Measurements from ENCODE around the gene TTLL9. TPM values are rescaled to one million over a fixed set of nuclear protein-coding genes. Genes with fewer than 3 reads are reported as not detected.

The TTLL9 gene
- total and polyA plus RNA-seq, 2 of the 13 experiments (the other 11 are each of a cell fraction or from before 2014, with no cell fraction given): not detected

- H3K27ac ChIP-seq (ENCODE audit: extremely low read length, insufficient read depth, low read length): no peak overlapping the region
- no peak overlapping the region for H2AFZ ChIP-seq (ENCODE audit: low read length)
- no peak overlapping the region for H3K4me2 ChIP-seq (ENCODE audit: low read depth, low read length)
- H3K9ac ChIP-seq (ENCODE audit: insufficient read depth, low read depth, low read length): no peak overlapping the region
- DNase-seq (ENCODE audit: low spot score): no peak
- ChIA-PET POLR2A (interaction anchor here (1.5 kb wide), 1 partner anchor 24 kb away, joined by 3 read pairs; no protein-coding TSS in a partner anchor), CTCF (ENCODE audit: low intra/inter-chr PET ratio, low total read pairs) (no interaction called here)
- intact Hi-C loops (cut with micrococcal nuclease; ENCODE audit: unreplicated experiment): no loop called here
- no peaks in the 10 kb centered on the region for H4K20me1 ChIP-seq (ENCODE audit: insufficient read depth, low read length)
- no peaks in the 10 kb centered on the region for H3K36me3 ChIP-seq (replicated peaks in 1 of 2; ENCODE audit: control insufficient read depth in 1 of 2, insufficient read depth in 2 of 2, low read length in 2 of 2)
- in situ Hi-C loops (cut with HindIII; ENCODE audit: extremely low pct_ligation_motif_present, low pct_unique_long_range_greater_than_20kb): no loop called here
- ATAC-seq: no peak
- BruUV-seq (replicated peaks): no TSS peak
- H3K4me1 ChIP-seq (ENCODE audit: insufficient read depth, low read length): no peaks in the 10 kb centered on the region
- no peaks in the 10 kb centered on the region for H3K9me3 ChIP-seq (ENCODE audit: low read length)
- 8% methylated on average over 10 of the region's 10 CpGs for WGBS (ENCODE audit: low lambda C conversion rate)
- TF ChIP-seq, protein P1, sequence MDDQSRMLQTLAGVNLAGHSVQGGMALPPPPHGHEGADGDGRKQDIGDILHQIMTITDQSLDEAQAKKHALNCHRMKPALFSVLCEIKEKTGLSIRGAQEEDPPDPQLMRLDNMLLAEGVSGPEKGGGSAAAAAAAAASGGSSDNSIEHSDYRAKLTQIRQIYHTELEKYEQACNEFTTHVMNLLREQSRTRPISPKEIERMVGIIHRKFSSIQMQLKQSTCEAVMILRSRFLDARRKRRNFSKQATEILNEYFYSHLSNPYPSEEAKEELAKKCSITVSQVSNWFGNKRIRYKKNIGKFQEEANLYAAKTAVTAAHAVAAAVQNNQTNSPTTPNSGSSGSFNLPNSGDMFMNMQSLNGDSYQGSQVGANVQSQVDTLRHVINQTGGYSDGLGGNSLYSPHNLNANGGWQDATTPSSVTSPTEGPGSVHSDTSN (CRISPR knock-in tag; IDR thresholded peaks at IDR 0.05; ENCODE audit: borderline replicate concordance): no peak
- TF ChIP-seq SMC3 (IDR thresholded peaks at IDR 0.05; ENCODE audit: low read length): no peak
- TF ChIP-seq SRSF4 (IDR thresholded peaks at IDR 0.05; ENCODE audit: low read depth, low read length, poor library complexity, severe bottlenecking): no peak
- TF ChIP-seq PREB (CRISPR knock-in tag; IDR thresholded peaks at IDR 0.05): no peak
- no peak for TF ChIP-seq TAF1 (CRISPR knock-in tag; IDR thresholded peaks at IDR 0.05)
- TF ChIP-seq FOXJ3 (CRISPR knock-in tag; IDR thresholded peaks at IDR 0.05; ENCODE audit: borderline replicate concordance): no peak
- H3K27me3 ChIP-seq (ENCODE audit: control insufficient read depth in 1 of 2, insufficient read depth in 2 of 2, low read length in 2 of 2): peaks cover 2 to 5% of the 10 kb centered on the region in 2 experiments; a peak in 3 of 5 replicates
- no peaks in the 10 kb centered on the region for H3K79me2 ChIP-seq (ENCODE audit: insufficient read depth, low read length)
- H3K4me3 ChIP-seq (replicated peaks in 1 of 3; ENCODE audit: insufficient read depth in 1 of 3, low read depth in 2 of 3, low read length in 3 of 3): no peak overlapping the region
- no peak for FAIRE-seq
Observed at GRCh38 chr20:31974951-31975487, 104.6 kb downstream of the TTLL9 start.

All from HepG2 (cell line).